Esophagus squamous epithelium (tissue), 5 donors: ENCODE results near the gene SRRM4. TPM values are rescaled to one million over a fixed set of nuclear protein-coding genes. Genes with fewer than 3 reads are reported as not detected.
"Not testable (repeated sequence)": the region's sequence is repeated elsewhere in the genome, so short reads cannot be mapped to it uniquely, and the experiment has no call there.

Experiments used
- DNase-seq: peaks from one replicate; lab custom pipeline; 2025; lab: John Stamatoyannopoulos, UW
- H3K27ac ChIP-seq, 4 donors: fragments of 200-600 bp; sonication (generic); one replicate each; pipeline ENCODE4 v1.5.1; 2016 to 2019; ENCODE audit warnings: mild to moderate bottlenecking in 1 of 4
- H3K27me3 ChIP-seq, 4 donors: fragments of 200-600 bp; sonication (generic); 1 replicate in 3 of 4; 2 replicates in 1 of 4; pipeline versions ENCODE4 v1.5.1 to v1.6.0; 2017 to 2021; ENCODE audit warnings: antibody characterized with exemption in 1 of 4
- H3K36me3 ChIP-seq, 3 donors: fragments of 200-600 bp; sonication (generic); one replicate each; pipeline ENCODE4 v1.5.1; 2016 to 2019
- H3K4me1 ChIP-seq, 3 donors: fragments of 200-600 bp; sonication (generic); one replicate each; pipeline ENCODE4 v1.5.1; 2017 to 2019
- H3K4me3 ChIP-seq, 4 donors: fragments of 200-600 bp; sonication (generic); 1 replicate in 3 of 4; 2 replicates in 1 of 4; pipeline ENCODE4 v1.5.1; 2016 to 2019; ENCODE audit warnings: mild to moderate bottlenecking in 2 of 4, moderate library complexity in 1 of 4
- H3K9me3 ChIP-seq, 3 donors: fragments of 200-600 bp; sonication (generic); one replicate each; pipeline ENCODE4 v1.5.1; 2016 to 2019
- POLR2A ChIP-seq, 4 donors: fragments of 450-650 bp; IDR thresholded peaks; one replicate each; pipeline ENCODE4 v1.6.1; 2017; ENCODE audit warnings: antibody characterized with exemption in 4 of 4, mild to moderate bottlenecking in 4 of 4, moderate library complexity in 3 of 4
- WGBS, 2 donors: methylation state at CpG; one replicate each; pipeline ENCODE4 v1.1.5; 2018; 5-methylcytosine and 5-hydroxymethylcytosine counted together
- intact Hi-C: fragments of 100-400 bp; cut with DNase I; formaldehyde crosslinking; loops from one replicate; pipeline ENCODE4 v1.15.0; 2022
- total RNA-seq, 4 donors: library from RNA; depleted of rRNA; stranded (reverse); fragments of >200 nt; gene quantifications; one replicate each; pipeline ENCODE4 v1.1.0, GENCODE V29; 2016
- TF ChIP-seq, protein P1 (sequence below), 6 experiments: fragments of 450-650 bp in 4 of 6; fragments of 200-600 bp in 2 of 6; sonication (generic) in 2 of 6; IDR thresholded peaks; one replicate each; pipeline ENCODE4 v1.5.1; 2016 to 2019; ENCODE audit warnings: antibody characterized with exemption in 6 of 6, mild to moderate bottlenecking in 4 of 6, moderate library complexity in 4 of 6
- donor health status: DM: yes; HTN: yes; CAD: no.

The SRRM4 gene
- total RNA-seq, 4 donors from 2014 or later: not detected

DNA sequence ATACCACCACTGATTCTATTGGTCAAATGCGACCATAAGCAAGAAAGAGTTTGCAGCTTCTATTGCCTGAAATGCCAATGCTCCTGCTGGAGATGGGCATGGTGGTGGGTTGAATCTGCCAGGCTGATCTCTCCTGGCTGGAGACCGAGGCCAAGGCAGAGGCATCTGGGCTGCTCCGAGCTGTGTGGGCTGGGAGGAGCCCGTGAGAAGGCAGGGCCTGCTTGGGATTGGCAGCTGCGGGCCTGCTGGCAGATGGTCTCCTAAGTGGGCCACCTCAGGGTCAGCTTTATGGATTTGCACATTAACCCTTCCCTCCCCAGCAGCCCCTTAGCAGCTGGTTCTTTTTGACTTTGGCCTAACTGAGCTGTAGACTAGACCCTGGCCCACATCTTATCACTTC is 25.4 kb downstream of the SRRM4 start:
- WGBS, 2 donors: 13% methylated on average over 4 of the region's 5 CpGs; no CpG with 5 or more reads in 1 of the 2 donors
- Histone ChIP-seq H3K27ac (no peak overlapping the region), H3K4me3 (no peak overlapping the region), H3K9me3 (no peaks in the 10 kb centered on the region), H3K36me3 (no peaks in the 10 kb centered on the region), H3K4me1 (no peaks in the 10 kb centered on the region), H3K27me3 (peaks cover 0 to 60% (median 0%) of the 10 kb centered on the region in 4 donors)
- DNase-seq: no peak
- no peak for TF ChIP-seq POLR2A (IDR thresholded peaks at IDR 0.05)
- TF ChIP-seq, protein P1, sequence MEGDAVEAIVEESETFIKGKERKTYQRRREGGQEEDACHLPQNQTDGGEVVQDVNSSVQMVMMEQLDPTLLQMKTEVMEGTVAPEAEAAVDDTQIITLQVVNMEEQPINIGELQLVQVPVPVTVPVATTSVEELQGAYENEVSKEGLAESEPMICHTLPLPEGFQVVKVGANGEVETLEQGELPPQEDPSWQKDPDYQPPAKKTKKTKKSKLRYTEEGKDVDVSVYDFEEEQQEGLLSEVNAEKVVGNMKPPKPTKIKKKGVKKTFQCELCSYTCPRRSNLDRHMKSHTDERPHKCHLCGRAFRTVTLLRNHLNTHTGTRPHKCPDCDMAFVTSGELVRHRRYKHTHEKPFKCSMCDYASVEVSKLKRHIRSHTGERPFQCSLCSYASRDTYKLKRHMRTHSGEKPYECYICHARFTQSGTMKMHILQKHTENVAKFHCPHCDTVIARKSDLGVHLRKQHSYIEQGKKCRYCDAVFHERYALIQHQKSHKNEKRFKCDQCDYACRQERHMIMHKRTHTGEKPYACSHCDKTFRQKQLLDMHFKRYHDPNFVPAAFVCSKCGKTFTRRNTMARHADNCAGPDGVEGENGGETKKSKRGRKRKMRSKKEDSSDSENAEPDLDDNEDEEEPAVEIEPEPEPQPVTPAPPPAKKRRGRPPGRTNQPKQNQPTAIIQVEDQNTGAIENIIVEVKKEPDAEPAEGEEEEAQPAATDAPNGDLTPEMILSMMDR (IDR thresholded peaks at IDR 0.05): no peak
- intact Hi-C loops: no loop called here

DNA sequence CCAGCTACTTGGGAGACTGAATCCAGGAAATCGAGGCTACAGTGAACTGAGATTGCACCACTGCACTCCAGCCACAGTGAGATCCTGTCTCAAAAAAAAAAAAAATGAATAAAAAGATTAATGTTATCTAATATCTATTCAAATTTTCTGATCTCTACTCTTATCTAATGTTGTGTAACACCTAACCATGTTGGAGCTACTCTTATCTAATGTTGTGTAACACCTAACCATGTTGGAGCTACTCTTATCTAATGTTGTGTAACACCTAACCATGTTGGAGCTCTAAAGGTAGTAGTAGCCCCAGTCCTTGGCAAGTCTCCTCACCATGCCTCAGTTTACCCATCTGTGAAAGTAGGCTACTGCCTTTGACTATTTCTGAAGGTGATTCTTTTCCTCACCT is 26.9 kb downstream of the SRRM4 start:
- WGBS, 2 donors: 50 to 77% methylated on average over 1 of the region's 1 CpG
- intact Hi-C loops, H3K27ac ChIP-seq, H3K9me3 ChIP-seq, H3K36me3 ChIP-seq, H3K4me1 ChIP-seq, H3K4me3 ChIP-seq, DNase-seq: not testable (repeated sequence)
- peaks cover 0 to 60% (median 0%) of the 10 kb centered on the region in 4 donors for H3K27me3 ChIP-seq

DNA sequence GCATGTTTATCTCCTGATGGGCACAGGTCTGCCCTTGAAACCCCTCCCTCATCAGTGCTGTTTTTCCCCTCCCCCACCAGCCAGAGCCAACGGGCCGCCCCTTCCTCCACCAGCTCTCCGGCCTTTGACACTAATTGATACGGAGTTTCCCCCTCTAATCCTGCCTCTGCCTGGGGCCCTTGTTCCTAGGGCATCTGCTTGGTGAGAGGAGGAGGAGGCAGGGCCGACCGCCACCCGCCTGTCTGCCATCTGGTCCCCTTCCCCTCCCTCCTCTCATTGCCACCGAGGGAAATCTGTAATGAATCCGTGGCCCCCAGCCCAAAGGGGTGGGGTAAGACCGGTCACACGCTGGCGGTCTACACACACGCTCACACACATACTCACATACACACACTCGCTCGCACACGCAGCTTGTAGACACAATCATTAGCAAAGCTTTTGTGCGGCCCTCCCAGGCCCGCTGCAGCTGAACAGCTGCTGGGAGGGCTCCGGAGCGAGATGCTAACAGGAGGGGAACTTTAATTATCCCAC is 27.4 kb downstream of the SRRM4 start:
- 3 to 5% methylated on average over 6 to 19 of the region's 20 CpGs for WGBS, 2 donors
- H3K27ac ChIP-seq: no peak overlapping the region
- H3K4me3 ChIP-seq: no peak overlapping the region
- no peaks in the 10 kb centered on the region for H3K4me1 ChIP-seq
- no peak for DNase-seq
- H3K27me3 ChIP-seq: peaks cover 0 to 60% (median 0%) of the 10 kb centered on the region in 4 donors
- no peaks in the 10 kb centered on the region for H3K36me3 ChIP-seq
- no peaks in the 10 kb centered on the region for H3K9me3 ChIP-seq
- intact Hi-C loops: no loop called here
- no peak for TF ChIP-seq POLR2A (IDR thresholded peaks at IDR 0.05)
- TF ChIP-seq, protein P1 (IDR thresholded peaks at IDR 0.05): no peak

DNA sequence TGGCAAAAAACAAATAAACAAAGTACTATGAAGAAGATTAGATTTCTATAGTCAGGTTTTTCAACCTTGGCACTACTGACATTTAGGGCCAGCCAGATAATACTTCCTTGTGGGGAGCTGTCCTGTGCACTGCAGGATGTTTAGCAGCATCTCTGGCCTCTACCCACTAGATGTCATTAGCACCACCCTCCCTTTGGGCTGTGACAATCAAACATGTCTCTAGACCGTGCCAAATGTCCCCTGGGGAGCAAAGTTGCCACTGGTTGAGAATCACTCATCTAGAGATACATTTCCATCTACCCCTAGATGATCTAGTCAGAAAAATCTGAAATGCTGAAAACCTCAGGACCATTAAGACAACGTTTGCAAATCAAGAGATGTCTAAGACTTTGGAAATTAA is 29.9 kb downstream of the SRRM4 start:
- no peaks in the 10 kb centered on the region for H3K4me1 ChIP-seq
- WGBS, 2 donors: 0 to 17% methylated on average over 2 of the region's 2 CpGs
- peaks cover 0 to 43% (median 0%) of the 10 kb centered on the region in 4 donors for H3K27me3 ChIP-seq

DNA sequence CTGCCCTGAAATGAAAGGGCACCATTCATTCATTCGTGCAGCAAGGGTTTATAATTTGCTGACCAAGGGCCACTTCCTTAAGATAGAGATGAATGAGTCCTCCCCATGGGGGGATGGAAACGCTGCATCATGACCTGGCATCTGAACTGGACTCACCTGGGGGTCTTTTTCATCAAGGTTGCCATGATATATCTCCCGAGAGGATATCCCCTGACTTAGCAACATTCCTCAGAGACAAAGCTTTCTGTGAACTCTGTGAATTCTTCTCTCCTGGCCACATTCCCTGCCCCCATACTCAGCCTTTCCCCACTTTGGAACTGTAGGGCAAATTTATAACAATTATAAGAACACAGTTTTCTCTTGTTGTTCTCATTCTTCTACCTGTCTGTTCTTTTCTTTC is 30.8 kb downstream of the SRRM4 start:
- H3K4me1 ChIP-seq: no peaks in the 10 kb centered on the region
- intact Hi-C loops: no loop called here
- no peak for DNase-seq
- WGBS, 2 donors: 35 to 38% methylated on average over 3 of the region's 3 CpGs
- H3K27ac ChIP-seq: no peak overlapping the region
- no peaks in the 10 kb centered on the region for H3K9me3 ChIP-seq
- H3K27me3 ChIP-seq: peaks cover 0 to 37% (median 0%) of the 10 kb centered on the region in 4 donors
- H3K36me3 ChIP-seq: no peaks in the 10 kb centered on the region
- TF ChIP-seq, protein P1 (IDR thresholded peaks at IDR 0.05): no peak
- no peak for TF ChIP-seq POLR2A (IDR thresholded peaks at IDR 0.05)
- H3K4me3 ChIP-seq: no peak overlapping the region

More for the DNA sequence above, 29.9 kb downstream of the SRRM4 start:
- no peak overlapping the region for H3K27ac ChIP-seq
- no peak for DNase-seq
- H3K4me3 ChIP-seq: no peak overlapping the region
- no peaks in the 10 kb centered on the region for H3K36me3 ChIP-seq
- intact Hi-C loops: no loop called here
- H3K9me3 ChIP-seq: no peaks in the 10 kb centered on the region
- TF ChIP-seq POLR2A (IDR thresholded peaks at IDR 0.05): no peak
- TF ChIP-seq, protein P1 (IDR thresholded peaks at IDR 0.05): no peak

DNA sequence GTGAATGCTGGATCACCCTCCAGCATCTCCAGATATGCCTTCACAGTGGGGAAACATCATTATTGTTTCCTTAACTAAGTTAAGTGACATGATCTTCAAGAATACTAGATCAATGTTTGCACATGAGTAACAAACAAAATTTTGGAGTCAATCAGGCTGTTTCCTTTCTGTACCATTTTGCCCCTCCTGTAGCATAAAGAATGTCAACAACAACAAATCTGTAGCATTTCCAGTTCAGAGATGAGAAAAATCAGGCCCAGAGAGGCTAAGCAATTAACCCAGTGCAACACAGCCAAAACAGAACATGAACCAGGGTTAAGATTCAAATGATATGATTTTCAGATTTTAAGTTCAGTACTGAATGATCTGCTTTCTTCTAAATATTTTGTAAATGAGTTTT is 31.7 kb downstream of the SRRM4 start:
- Histone ChIP-seq H3K36me3 (no peaks in the 10 kb centered on the region), H3K4me3 (no peak overlapping the region), H3K27me3 (peaks cover 0 to 39% (median 0%) of the 10 kb centered on the region in 4 donors), H3K27ac (no peak overlapping the region), H3K4me1 (no peaks in the 10 kb centered on the region), H3K9me3 (no peaks in the 10 kb centered on the region)
- DNase-seq: no peak
- intact Hi-C loops: no loop called here
- TF ChIP-seq POLR2A (IDR thresholded peaks at IDR 0.05): no peak
- TF ChIP-seq, protein P1 (IDR thresholded peaks at IDR 0.05): no peak
